Measurements from ENCODE around the gene GPC5. TPM values are rescaled to one million over a fixed set of nuclear protein-coding genes. Genes with fewer than 3 reads are reported as not detected.

Gene GPC5
- total RNA-seq, 1 experiment from 2014 or later, result 0.11 TPM

GRCh38 chr13:91708558-91708957, 310.1 kb downstream of the GPC5 start:
- no peak for DNase-seq (ENCODE audit: low read depth)

- no peak for DNase-seq (ENCODE audit: low read depth)
These were observed 310.8 kb downstream of the GPC5 start for GRCh38 chr13:91709180-91709579.

GRCh38 chr13:91710733-91711132, 312.3 kb downstream of the GPC5 start:
- no peak for DNase-seq (ENCODE audit: low read depth)

- DNase-seq (ENCODE audit: low read depth), result no peak
These were observed 316.4 kb downstream of the GPC5 start for GRCh38 chr13:91714855-91715254.

- no peak for DNase-seq (ENCODE audit: low read depth)
These were observed 318.1 kb downstream of the GPC5 start for GRCh38 chr13:91716436-91717065.

GRCh38 chr13:91719033-91719432, 320.6 kb downstream of the GPC5 start:
- DNase-seq (ENCODE audit: low read depth), result no peak

GRCh38 chr13:91721413-91721812, 323.0 kb downstream of the GPC5 start:
- no peak for DNase-seq (ENCODE audit: low read depth)

GRCh38 chr13:91722267-91722884, 324.0 kb downstream of the GPC5 start:
- DNase-seq (ENCODE audit: low read depth), result peak; percentile 0

GRCh38 chr13:91724591-91724990, 326.2 kb downstream of the GPC5 start:
- DNase-seq (ENCODE audit: low read depth), result no peak

GRCh38 chr13:91725646-91726045, 327.2 kb downstream of the GPC5 start:
- DNase-seq (ENCODE audit: low read depth), result no peak

- no peak for DNase-seq (ENCODE audit: low read depth)
These were observed 328.2 kb downstream of the GPC5 start for GRCh38 chr13:91726671-91727070.

- no peak for DNase-seq (ENCODE audit: low read depth)
These were observed 331.4 kb downstream of the GPC5 start for GRCh38 chr13:91729859-91730258.

- DNase-seq (ENCODE audit: low read depth), result no peak
These were observed 341.3 kb downstream of the GPC5 start for GRCh38 chr13:91739751-91740150.

- DNase-seq (ENCODE audit: low read depth), result no peak
These were observed 342.3 kb downstream of the GPC5 start for GRCh38 chr13:91740756-91741155.

GRCh38 chr13:91741925-91742324, 343.5 kb downstream of the GPC5 start:
- DNase-seq (ENCODE audit: low read depth), result no peak

GRCh38 chr13:91744284-91744683, 345.9 kb downstream of the GPC5 start:
- DNase-seq (ENCODE audit: low read depth), result no peak

- no peak for DNase-seq (ENCODE audit: low read depth)
These were observed 347.5 kb downstream of the GPC5 start for GRCh38 chr13:91745967-91746366.

GRCh38 chr13:91747186-91747585, 348.8 kb downstream of the GPC5 start:
- no peak for DNase-seq (ENCODE audit: low read depth)

GRCh38 chr13:91748416-91749089, 350.1 kb downstream of the GPC5 start:
- DNase-seq (ENCODE audit: low read depth), result no peak

GRCh38 chr13:91758724-91759123, 360.3 kb downstream of the GPC5 start:
- no peak for DNase-seq (ENCODE audit: low read depth)

- DNase-seq (ENCODE audit: low read depth), result no peak
These were observed 364.5 kb downstream of the GPC5 start for GRCh38 chr13:91762957-91763356.

- DNase-seq (ENCODE audit: low read depth), result no peak
These were observed 366.1 kb downstream of the GPC5 start for GRCh38 chr13:91764527-91764926.

- DNase-seq (ENCODE audit: low read depth), result no peak
These were observed 369.2 kb downstream of the GPC5 start for GRCh38 chr13:91767651-91768050.
